Mesodermal cell (in vitro differentiated cells): ENCODE measurements around the gene STARD6.
"Not testable (repeated sequence)": the region's sequence is repeated elsewhere in the genome, so short reads cannot be mapped to it uniquely, and the experiment has no call there.

Experiments
- H3K27ac ChIP-seq: 2 replicates; pipeline ENCODE4 v1.7.0; 2013; ENCODE audit warnings: mild to moderate bottlenecking, low read depth, low read length, moderate library complexity; ENCODE audit not compliant: severe bottlenecking
- H3K36me3 ChIP-seq: 2 replicates; pipeline ENCODE4 v1.7.1; 2013; ENCODE audit warnings: mild to moderate bottlenecking, low read length, moderate library complexity; ENCODE audit not compliant: control insufficient read depth, insufficient read depth
- H3K4me1 ChIP-seq: one replicate; pipeline ENCODE4 v1.7.1; 2013; ENCODE audit warnings: mild to moderate bottlenecking, low read length; ENCODE audit not compliant: insufficient read depth, control insufficient read depth, poor library complexity, severe bottlenecking
- H3K4me3 ChIP-seq: 2 replicates; pipeline ENCODE4 v1.7.0; 2013; ENCODE audit warnings: low read length, control low read depth, mild to moderate bottlenecking; ENCODE audit not compliant: insufficient read depth, poor library complexity, severe bottlenecking; ENCODE audit errors: extremely low read depth
- H3K9me3 ChIP-seq: 2 replicates; pipeline ENCODE4 v1.7.1; 2013; ENCODE audit warnings: mild to moderate bottlenecking, low read length, moderate library complexity; ENCODE audit not compliant: control insufficient read depth
- WGBS, 2 experiments: methylation state at CpG; one replicate each; pipeline ENCODE4 v1.1.5; 2013; ENCODE audit warnings: missing lambda C conversion rate in 2 of 2; ENCODE audit not compliant: insufficient coverage in 2 of 2; 5-methylcytosine and 5-hydroxymethylcytosine counted together

STARD6 gene

DNA sequence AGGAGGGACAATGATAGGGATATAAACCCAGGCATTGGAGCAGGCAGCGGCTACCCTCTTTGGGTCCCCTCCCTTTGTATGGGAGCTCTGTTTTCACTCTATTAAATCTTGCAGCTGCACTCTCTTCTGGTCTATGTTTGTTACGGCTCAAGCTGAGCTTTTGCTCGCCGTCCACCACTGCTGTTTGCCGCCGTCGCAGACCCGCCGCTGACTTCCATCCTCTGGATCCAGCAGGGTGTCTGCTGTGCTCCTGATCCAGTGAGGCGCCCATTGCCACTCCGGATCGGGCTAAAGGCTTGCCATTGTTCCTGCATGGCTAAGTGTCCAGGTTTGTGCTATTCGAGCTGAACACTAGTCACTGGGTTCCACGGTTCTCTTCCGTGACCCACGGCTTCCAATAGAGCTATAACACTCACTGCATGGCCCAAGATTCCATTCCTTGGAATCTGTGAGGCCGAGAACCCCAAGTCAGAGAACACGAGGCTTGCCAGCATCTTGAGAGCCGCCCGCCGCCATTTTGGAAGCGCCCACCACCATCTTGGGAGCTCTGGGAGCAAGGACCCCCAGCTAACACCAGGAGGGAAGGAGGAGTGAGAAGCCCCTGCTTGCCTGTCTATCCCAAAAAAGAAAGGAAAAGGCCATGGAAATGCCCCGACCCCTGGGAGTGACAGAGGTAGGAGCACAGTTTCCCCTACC, 29.3 kb upstream of the STARD6 start:
- H3K4me1 ChIP-seq, result peaks cover 30% of the 10 kb centered on the region
- peaks cover 16% of the 10 kb centered on the region for H3K9me3 ChIP-seq
- WGBS, 2 experiments, result 96% methylated on average over 18 to 20 of the region's 23 CpGs
- not testable (repeated sequence) for H3K4me3 ChIP-seq, H3K27ac ChIP-seq, H3K36me3 ChIP-seq

DNA sequence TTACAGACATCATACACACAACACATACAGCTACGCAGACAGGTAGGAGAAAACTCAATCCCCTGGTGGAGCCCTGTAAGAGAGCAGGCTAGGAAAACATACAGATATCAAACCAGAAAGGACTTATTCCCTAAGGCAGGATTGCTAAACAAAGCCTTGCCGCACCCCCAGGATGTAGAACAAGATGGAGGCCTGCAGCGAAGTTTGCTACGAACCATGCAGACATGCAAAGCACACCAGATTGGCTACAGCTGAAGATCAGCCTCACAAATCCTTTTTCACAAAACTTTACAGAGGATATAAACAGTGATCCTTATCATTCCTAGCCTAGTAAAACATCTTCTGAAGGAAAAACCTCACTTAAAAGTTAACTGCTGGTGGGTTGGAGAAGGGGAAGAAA, 28.4 kb upstream of the STARD6 start:
- Histone ChIP-seq H3K4me3 (no peak overlapping the region), H3K9me3 (peaks cover 16% of the 10 kb centered on the region), H3K4me1 (peaks cover 30% of the 10 kb centered on the region), H3K27ac (peak overlapping the region; percentile 49), H3K36me3 (peaks cover 7% of the 10 kb centered on the region)
- WGBS, 2 experiments, result 77 to 81% methylated on average over 3 of the region's 4 CpGs

DNA sequence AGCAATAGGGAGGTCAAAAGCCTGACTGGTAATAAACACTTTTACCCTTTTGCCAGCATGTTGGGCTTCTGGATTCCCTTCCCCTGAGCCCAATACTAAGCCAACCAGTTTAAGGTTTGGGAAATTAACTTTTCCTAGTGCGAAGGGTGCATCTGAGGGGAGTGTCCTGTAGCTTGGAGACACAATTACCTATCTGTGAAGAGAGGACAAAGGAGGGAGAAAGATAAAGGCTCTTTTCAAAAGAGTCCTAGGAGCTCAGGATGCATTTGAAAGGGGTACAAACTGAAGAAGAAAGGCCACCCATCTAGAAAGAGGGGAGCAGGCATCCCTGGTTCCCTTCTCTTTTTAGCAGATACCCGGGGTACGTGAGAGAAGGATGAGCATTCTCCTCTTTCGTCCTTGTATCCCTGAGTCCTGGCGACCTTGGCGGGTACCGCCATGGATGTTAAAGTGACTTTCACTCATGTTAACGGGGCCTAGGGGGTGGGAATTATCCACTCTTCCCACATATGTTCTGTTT, 25.1 kb upstream of the STARD6 start:
- H3K36me3 ChIP-seq, result peaks cover 29% of the 10 kb centered on the region
- no peak overlapping the region for H3K27ac ChIP-seq
- 60 to 73% methylated on average over 2 of the region's 8 CpGs for WGBS, 2 experiments
- no peak overlapping the region for H3K4me3 ChIP-seq
- H3K9me3 ChIP-seq, result peaks cover 10% of the 10 kb centered on the region
- H3K4me1 ChIP-seq, result peaks cover 16% of the 10 kb centered on the region

DNA sequence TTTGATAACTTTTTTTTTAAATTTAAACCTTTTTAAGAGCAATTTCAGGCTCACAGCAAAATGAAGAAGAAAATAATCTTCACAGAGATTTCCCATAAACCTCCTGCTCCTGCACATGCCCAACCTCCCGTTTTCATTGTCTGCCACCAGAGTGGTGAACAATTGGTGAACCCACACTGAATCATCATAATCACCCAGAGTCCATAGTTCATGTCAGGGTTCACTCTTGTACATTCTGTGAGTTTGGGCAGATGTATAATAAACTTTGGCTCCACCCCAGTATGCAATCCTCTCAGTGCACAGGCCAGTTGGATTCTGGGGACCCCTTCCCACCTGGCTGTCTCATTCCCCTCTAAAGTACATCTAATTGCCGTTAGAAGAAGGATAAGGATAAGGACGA, 24.4 kb upstream of the STARD6 start:
- peaks cover 3% of the 10 kb centered on the region for H3K9me3 ChIP-seq
- H3K4me3 ChIP-seq, result no peak overlapping the region
- 88 to 93% methylated on average over 2 to 3 of the region's 3 CpGs for WGBS, 2 experiments
- H3K36me3 ChIP-seq, result peaks cover 32% of the 10 kb centered on the region
- peaks cover 10% of the 10 kb centered on the region for H3K4me1 ChIP-seq
- H3K27ac ChIP-seq, result no peak overlapping the region

- H3K36me3 ChIP-seq, result peaks cover 36% of the 10 kb centered on the region
- H3K4me3 ChIP-seq, result no peak overlapping the region
- no peak overlapping the region for H3K27ac ChIP-seq
- H3K4me1 ChIP-seq, result peaks cover 9% of the 10 kb centered on the region
- H3K9me3 ChIP-seq, result no peaks in the 10 kb centered on the region
- 68 to 100% methylated on average over 1 to 2 of the region's 2 CpGs for WGBS, 2 experiments
Measured at GRCh38 chr18:54381640-54382039, 24.0 kb upstream of the STARD6 start.

DNA sequence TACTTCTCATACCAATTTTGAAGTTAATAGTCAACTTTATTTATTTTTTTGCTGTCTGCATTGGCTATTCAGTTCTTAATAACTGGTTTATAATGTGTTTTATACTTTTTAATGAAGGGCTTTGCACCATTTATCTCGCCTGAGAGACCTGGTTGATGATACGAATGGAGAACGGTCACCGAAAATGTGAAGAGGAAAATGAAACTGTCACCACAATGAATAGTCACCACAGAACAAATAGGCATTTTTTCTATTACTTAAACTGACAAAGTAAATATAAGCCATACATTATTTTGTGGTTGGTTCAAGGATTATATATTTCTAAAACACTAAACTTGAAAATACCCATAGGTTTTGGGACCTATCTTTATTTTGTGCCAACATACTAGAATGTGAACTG, 20.4 kb upstream of the STARD6 start:
- no peak overlapping the region for H3K27ac ChIP-seq
- H3K4me3 ChIP-seq, result no peak overlapping the region
- H3K9me3 ChIP-seq, result no peaks in the 10 kb centered on the region
- no peaks in the 10 kb centered on the region for H3K4me1 ChIP-seq
- H3K36me3 ChIP-seq, result peaks cover 40% of the 10 kb centered on the region
- WGBS, 2 experiments, result no CpG with 5 or more reads among the region's 4 CpGs

DNA sequence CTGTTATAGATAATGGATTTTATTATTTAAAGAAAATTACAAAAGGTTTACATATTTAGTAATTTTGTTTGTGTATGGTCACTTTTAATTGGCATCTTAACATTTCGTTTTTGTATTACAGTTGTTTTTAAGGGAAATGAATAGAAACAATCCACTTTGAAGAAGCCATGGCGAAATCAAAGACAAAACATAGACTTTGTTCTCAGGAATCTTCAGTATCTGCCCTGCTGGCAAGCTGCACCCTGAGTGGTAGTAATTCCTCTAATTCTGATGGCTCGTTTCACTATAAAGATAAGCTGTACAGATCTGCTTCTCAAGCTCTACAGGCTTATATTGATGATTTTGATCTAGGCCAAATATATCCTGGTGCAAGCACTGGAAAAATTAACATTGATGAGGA, 2.7 kb upstream of the STARD6 start:
- no peak overlapping the region for H3K4me3 ChIP-seq
- 80% methylated on average over 2 of the region's 3 CpGs; no CpG with 5 or more reads in 1 of the 2 experiments for WGBS, 2 experiments

GRCh38 chr18:54359233-54359632, 1.6 kb upstream of the STARD6 start:
- no peaks in the 10 kb centered on the region for H3K9me3 ChIP-seq
- WGBS, 2 experiments, result 20% methylated on average over 1 of the region's 6 CpGs; no CpG with 5 or more reads in 1 of the 2 experiments
- no peak overlapping the region for H3K27ac ChIP-seq
- peak overlapping the region; percentile 88 for H3K4me3 ChIP-seq
- H3K4me1 ChIP-seq, result peaks cover 5% of the 10 kb centered on the region
- H3K36me3 ChIP-seq, result peaks cover 20% of the 10 kb centered on the region

More for the DNA sequence above, 2.7 kb upstream of the STARD6 start:
- H3K36me3 ChIP-seq, result peaks cover 24% of the 10 kb centered on the region
- H3K27ac ChIP-seq, result no peak overlapping the region
- no peaks in the 10 kb centered on the region for H3K9me3 ChIP-seq
- peaks cover 5% of the 10 kb centered on the region for H3K4me1 ChIP-seq

- Histone ChIP-seq H3K36me3 (peaks cover 20% of the 10 kb centered on the region), H3K27ac (peak overlapping the region; percentile 90), H3K4me1 (peaks cover 5% of the 10 kb centered on the region), H3K4me3 (peak overlapping the region; percentile 88), H3K9me3 (no peaks in the 10 kb centered on the region)
- 0 to 1% methylated on average over 14 to 16 of the region's 21 CpGs for WGBS, 2 experiments
Measured at GRCh38 chr18:54358495-54359040, 910 bp upstream of the STARD6 start.

DNA sequence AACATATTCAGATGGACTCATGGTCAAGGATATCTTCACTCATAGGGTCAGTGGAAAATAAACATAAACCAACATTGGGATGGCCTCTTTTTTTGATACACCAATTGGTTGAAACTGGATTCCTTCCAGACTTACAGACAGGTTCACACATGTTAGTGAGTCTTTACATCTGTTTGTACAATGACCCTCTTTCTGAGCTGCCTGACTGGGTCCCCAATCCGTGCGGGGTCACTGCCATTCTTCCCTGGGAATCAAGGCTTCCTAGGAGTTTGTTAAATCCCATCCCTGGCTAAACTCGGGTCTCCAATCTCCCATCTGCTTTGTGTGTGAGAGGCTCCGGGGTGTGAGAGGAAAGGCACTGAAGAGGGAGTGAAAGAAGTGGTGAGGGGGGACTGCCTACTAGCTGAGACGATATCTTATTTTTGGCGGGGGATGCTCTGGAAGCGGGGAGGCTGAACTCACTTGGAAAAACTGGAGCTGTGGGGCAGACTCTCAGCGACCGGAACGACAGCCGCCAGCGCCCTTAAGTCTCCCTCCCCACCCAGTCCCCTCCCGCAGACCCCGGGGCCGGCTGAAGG, 487 bp downstream of the STARD6 start:
- WGBS, 2 experiments, result 5 to 22% methylated on average over 3 to 5 of the region's 15 CpGs
- Histone ChIP-seq H3K36me3 (peaks cover 18% of the 10 kb centered on the region), H3K9me3 (no peaks in the 10 kb centered on the region), H3K4me1 (peaks cover 5% of the 10 kb centered on the region), H3K27ac (peak overlapping the region; percentile 90), H3K4me3 (peak overlapping the region; percentile 88)

DNA sequence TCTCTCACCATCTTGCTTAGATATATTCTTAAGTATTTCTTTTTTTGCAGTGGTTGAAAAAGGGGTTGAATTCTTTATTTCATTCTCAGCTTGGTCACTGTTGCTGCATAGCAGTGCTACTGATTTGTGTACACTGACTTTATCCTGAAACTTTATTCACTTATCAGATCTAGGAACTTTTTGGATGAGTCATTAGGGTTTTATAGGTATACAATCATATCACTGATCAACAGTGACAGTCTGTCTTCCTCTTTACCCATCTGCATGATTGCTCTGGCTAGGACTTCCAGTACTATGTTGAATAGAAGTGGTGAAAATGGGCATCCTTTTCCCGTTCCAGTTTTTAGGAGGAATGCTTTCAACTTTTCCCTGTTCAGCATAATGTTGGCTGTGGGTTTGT, 6.5 kb downstream of the STARD6 start:
- Histone ChIP-seq H3K4me1 (no peaks in the 10 kb centered on the region), H3K4me3 (no peak overlapping the region), H3K27ac (no peak overlapping the region), H3K9me3 (no peaks in the 10 kb centered on the region), H3K36me3 (no peaks in the 10 kb centered on the region)
- WGBS, 2 experiments, result 100% methylated on average over 1 of the region's 1 CpG; no CpG with 5 or more reads in 1 of the 2 experiments
